ENCODE measurements around the gene PGAP3.
A peak's percentile ranks its signal among the peaks of the same experiment; 100 is the strongest.

The PGAP3 gene

DNA sequence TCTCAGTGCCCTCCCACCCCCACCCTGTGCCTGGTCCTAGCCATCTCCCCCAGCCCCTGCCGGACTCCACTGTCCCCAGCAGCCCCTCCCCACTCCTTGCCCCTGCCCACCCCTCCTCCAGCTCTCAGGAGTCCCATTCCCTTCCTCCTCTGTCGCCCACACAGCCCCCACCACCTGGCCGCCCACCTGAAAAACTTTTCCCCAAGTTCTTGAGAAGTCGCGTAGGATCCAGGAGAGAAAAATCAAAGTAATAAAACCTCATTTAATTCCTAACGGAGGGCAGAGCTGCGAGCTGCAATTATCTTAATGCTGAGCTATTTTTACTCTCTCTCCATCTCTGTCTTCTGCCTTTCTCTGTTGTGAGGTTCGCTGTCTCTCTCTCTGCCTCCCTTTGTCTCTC, 63.5 kb downstream of the PGAP3 start:
- DNase-seq (ENCODE audit: low read depth in 2 of 3, low spot score in 2 of 3) = no peak

DNA sequence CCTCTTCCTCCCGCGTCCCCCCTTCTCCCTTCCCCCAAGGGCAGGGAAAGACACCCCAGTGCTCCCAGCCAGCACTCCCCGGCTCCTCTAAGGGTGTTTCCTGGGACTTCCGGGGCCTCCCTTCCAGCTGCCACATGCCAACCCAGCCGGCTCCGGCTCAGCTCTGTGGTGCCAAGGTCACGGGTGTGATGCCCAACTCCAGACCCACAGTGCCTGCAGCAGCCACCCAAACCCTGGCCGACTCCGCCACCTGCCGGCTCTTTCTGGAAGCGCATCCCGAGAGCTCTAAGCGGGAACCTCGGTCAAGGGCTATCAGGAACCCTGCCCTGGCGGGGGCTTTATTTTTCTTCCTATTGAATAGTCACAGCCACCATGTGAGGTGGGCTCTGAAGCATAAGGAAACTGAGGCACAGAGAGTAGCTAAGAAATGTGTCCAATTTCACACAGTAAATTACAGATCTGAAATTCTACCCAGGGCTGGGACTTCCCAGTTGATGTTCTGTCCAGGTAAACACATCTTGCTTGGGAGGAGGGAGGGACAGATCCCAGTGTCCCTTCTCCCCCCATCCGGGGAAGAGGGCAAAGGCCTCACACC, 64.4 kb downstream of the PGAP3 start:
- peak; percentile 63 to 95 (median 92) for DNase-seq (ENCODE audit: low read depth in 2 of 3, low spot score in 2 of 3)

DNA sequence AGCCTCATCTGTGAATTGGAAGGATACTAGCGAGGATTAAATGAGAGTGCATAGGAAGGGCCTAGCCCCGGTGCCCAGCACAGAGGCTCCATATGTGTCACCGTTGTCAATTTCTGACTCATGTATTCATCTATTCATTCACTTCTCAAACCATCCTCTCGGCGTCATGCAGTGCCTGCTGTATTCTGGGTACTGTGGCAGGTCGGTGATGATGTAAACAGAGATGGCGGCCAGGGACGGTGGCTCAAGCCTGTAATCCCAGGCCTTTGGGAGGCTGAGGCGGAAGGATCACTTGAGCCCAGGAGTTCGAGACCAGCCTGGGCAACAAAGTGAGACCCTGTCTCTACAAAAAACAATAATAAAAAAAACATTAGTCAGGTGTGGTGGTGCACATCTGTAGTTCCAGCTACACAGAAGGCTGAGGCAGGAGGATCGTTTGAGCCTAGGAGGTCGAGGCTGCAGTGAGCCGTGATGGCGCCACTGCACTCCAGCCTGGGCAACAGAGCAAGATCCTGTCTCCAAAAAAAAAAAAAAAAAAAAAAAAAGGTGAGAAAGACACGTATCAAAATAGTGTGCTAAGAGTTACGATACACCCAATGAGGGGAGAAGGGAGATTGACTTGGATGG, 65.4 kb downstream of the PGAP3 start:
- peak in 1 of 3 experiments; percentile 20 for DNase-seq (ENCODE audit: low read depth in 2 of 3, low spot score in 2 of 3)

DNA sequence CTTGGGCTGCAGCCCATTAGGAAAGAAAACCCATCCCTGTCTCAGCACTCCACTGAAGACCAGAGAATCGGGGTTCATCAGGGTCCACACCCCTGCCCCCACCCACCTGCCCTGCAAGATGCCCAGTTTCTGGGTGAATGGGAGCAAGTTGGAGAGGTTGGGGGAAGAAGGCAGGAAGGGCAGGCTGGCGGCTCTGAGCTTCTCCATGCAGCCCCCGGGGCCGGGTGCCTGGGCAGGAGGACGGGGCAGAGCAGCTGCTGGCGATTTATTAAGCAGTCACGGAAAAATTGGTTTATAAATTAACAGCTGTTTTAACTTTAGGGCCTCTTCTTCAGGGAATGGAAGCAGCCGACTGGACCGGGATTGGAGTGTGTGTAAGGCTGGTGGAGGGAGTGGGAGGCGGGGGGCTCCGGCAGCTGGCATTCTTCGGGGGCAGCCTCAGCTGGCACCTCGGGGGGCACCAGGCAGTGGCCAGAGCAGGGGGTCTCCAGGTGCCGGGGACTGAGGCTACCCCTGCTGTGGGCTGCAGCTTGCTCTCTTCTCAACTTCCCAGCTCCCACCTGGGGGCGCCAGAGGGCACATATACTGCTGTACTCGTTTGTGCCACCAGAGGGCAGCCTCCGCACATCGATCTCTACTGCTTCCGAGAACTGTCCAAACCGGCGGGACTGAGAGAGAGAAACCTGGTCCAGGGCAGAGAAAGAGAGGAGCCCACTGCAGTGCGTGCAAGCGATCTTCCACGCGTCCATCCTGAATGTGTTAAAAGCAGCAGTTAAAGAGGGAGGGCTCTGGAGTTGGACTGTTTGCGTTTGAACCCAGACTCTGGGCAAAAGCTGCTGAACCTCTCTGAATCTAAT, 66.1 kb downstream of the PGAP3 start:
- DNase-seq (ENCODE audit: low read depth in 2 of 3, low spot score in 2 of 3) = peak; percentile 64 to 97 (median 95)
